ENCODE results near the gene PHF5A. TPM values are rescaled to one million over a fixed set of nuclear protein-coding genes. Genes with fewer than 3 reads are reported as not detected.

Gene PHF5A
- total RNA-seq, 1 donor from 2014 or later: 50.6 TPM

DNA sequence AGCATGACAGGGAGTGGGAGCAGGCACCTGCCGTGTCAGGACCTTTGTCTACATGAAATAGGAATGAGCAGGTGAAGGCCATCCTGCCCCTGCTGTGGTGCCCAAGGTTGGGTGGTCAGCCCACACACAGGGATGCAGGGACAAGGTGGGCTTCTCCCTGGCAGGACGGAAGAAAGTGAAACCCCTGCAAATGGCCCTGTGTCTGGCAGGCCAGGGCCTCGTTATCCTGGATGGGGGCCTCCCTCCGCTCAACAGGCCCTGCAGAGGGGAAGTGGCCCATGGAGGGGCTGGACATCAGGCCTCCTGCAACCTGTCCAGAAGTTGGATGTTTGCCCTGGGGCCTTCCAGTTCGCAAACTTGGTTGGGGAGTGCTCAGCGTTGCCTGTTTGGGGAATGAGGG is 36.8 kb downstream of the PHF5A start:
- Histone ChIP-seq H3K4me3 (ENCODE audit: low read depth, low read length) (no peak overlapping the region), H3K36me3 (ENCODE audit: control insufficient read depth, insufficient read depth, low read length) (peaks cover 6% of the 10 kb centered on the region), H3K27me3 (ENCODE audit: control insufficient read depth, insufficient read depth, low read length) (no peaks in the 10 kb centered on the region)
- TF ChIP-seq, protein P1, sequence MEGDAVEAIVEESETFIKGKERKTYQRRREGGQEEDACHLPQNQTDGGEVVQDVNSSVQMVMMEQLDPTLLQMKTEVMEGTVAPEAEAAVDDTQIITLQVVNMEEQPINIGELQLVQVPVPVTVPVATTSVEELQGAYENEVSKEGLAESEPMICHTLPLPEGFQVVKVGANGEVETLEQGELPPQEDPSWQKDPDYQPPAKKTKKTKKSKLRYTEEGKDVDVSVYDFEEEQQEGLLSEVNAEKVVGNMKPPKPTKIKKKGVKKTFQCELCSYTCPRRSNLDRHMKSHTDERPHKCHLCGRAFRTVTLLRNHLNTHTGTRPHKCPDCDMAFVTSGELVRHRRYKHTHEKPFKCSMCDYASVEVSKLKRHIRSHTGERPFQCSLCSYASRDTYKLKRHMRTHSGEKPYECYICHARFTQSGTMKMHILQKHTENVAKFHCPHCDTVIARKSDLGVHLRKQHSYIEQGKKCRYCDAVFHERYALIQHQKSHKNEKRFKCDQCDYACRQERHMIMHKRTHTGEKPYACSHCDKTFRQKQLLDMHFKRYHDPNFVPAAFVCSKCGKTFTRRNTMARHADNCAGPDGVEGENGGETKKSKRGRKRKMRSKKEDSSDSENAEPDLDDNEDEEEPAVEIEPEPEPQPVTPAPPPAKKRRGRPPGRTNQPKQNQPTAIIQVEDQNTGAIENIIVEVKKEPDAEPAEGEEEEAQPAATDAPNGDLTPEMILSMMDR (IDR thresholded peaks at IDR 0.05; ENCODE audit: insufficient read depth, low read length, poor library complexity, severe bottlenecking): no peak
- DNase-seq (ENCODE audit: low read depth): no peak

DNA sequence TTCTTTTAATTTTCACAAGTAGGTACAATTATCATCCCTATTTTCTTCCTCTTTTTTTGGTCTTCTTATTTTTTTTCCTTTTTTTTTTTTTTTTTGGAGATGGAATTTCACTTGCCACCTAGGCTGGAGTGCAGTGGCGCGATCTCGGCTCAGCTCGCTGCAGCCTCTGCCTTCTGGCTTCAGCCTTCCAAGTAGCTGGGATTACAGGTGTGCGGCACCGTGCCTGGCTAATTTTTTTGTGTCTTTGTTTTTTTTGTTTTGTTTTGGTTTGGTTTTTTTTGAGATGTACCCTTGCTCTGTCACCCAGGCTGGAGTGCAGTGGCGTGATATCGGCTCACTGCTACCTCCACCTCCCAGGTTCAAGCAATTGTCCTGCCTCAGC is 38.5 kb downstream of the PHF5A start:
- Histone ChIP-seq H3K36me3 (ENCODE audit: control insufficient read depth, insufficient read depth, low read length) (no peaks in the 10 kb centered on the region), H3K27me3 (ENCODE audit: control insufficient read depth, insufficient read depth, low read length) (no peaks in the 10 kb centered on the region), H3K4me3 (ENCODE audit: low read depth, low read length) (no peak overlapping the region)
- TF ChIP-seq, protein P1 (IDR thresholded peaks at IDR 0.05; ENCODE audit: insufficient read depth, low read length, poor library complexity, severe bottlenecking): no peak
- no peak for DNase-seq (ENCODE audit: low read depth)

DNA sequence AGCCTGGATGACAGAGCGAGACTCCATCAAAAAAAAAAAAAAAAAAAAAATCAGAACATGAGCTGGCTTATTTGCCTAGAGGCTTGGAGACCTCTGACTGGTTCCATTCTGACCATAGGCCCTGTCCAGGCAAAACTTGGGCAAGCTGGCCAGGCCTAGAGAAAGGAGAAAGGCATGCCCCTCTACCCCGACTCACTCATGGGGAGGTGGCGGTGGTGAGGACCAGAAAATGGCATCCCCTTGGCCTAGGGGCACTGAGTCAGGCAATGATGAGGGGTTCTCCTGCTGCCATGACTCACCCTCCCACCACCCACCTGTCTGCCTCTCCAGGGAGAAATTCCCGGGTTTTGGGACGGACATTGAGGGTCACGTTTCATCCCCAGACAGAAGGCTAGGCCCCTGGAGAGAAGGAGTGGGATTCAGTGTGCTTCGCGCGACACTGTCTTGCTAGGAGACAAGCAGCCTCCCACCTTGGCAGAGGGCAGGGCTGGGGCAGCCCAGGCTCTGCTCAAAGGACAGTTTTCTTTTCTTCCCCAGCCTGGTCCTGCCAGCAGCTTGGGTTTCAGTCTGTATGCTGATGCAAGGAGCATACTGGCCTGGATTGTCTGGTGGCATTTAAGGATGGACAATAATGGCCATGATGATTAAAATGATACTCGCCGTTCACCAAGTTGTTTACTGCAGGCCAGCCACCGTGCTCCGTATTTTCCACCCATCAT is 39.1 kb downstream of the PHF5A start:
- TF ChIP-seq, protein P1 (IDR thresholded peaks at IDR 0.05; ENCODE audit: insufficient read depth, low read length, poor library complexity, severe bottlenecking): no peak
- no peak for DNase-seq (ENCODE audit: low read depth)
- Histone ChIP-seq H3K4me3 (ENCODE audit: low read depth, low read length) (no peak overlapping the region), H3K27me3 (ENCODE audit: control insufficient read depth, insufficient read depth, low read length) (no peaks in the 10 kb centered on the region), H3K36me3 (ENCODE audit: control insufficient read depth, insufficient read depth, low read length) (no peaks in the 10 kb centered on the region)

DNA sequence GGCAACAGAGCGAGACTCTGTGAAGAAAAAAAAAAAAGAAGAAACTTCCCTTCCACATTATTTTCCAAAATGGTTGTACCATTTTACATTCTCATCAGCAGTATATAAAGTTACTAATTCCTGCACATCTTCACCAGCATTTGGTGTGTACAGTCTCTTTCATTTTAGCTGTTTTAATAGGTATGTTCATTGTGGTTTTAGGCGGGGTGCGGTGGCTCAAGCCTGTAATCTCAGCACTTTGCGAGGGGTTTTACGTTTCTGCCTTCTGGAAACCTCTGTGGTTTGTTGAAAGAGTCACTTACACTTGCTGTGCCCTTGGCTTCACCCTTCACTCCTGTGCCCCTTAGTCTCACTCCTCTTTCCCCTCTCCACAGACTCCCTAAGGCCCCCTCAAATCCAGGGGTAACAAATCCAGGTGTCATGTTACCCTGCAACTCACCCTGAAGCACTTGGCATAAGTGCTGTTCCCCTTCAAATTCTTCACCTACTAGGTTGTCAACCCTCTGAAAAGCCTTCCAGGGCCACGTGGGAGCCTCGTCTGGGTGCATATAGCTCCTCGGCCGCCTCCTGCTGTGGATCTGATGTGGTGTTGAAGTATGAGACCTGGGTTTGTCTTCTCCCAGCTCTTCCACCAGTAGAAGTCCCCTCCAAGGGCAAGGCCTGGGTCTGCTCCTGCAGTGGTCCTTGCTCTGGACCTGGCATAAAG is 42.7 kb downstream of the PHF5A start:
- H3K27me3 ChIP-seq (ENCODE audit: control insufficient read depth, insufficient read depth, low read length): no peaks in the 10 kb centered on the region
- no peak for DNase-seq (ENCODE audit: low read depth)
- TF ChIP-seq, protein P1 (IDR thresholded peaks at IDR 0.05; ENCODE audit: insufficient read depth, low read length, poor library complexity, severe bottlenecking): no peak

DNA sequence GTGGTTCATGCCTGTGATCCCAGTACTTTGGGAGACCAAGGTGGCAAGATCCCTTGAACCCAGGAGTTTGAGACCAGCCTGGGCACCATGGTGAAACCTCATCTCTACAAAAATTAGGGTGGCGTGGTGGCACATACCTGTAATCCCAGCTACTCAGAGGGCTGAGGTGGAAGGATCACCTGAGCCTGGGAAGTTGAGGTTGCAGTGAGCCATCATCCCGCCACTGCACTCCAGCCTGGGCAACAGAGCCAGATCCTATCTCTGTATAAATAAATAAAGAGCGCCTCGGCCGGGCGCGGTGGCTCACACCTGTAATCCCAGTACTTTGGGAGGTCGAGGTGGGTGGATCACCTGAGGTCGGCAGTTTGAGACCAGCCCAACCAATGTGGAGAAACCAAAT is 49.8 kb downstream of the PHF5A start:
- Histone ChIP-seq H3K36me3 (ENCODE audit: control insufficient read depth, insufficient read depth, low read length) (no peaks in the 10 kb centered on the region), H3K4me3 (ENCODE audit: low read depth, low read length) (no peak overlapping the region), H3K27me3 (ENCODE audit: control insufficient read depth, insufficient read depth, low read length) (no peaks in the 10 kb centered on the region)
- TF ChIP-seq, protein P1 (IDR thresholded peaks at IDR 0.05; ENCODE audit: insufficient read depth, low read length, poor library complexity, severe bottlenecking): no peak
- no peak for DNase-seq (ENCODE audit: low read depth)

More for the DNA sequence above, 42.7 kb downstream of the PHF5A start:
- no peaks in the 10 kb centered on the region for H3K36me3 ChIP-seq (ENCODE audit: control insufficient read depth, insufficient read depth, low read length)
- no peak overlapping the region for H3K4me3 ChIP-seq (ENCODE audit: low read depth, low read length)
